ENCODE results near the gene IFIT1. TPM values are rescaled to one million over a fixed set of nuclear protein-coding genes. Genes with fewer than 3 reads are reported as not detected.
A peak's percentile ranks its signal among the peaks of the same experiment; 100 is the strongest.
"Not testable (repeated sequence)": the region's sequence is repeated elsewhere in the genome, so short reads cannot be mapped to it uniquely, and the experiment has no call there.

IFIT1 gene
- 10 to 100 TPM; 45.7 to 48.4 TPM for total RNA-seq

GRCh38 chr10:89391907-89392756 lies at the start of gene IFIT1:
IFIT1 (plus strand) TSS chr10:89392623; CDS start chr10:89392713, 90 bp downstream.
- H3K27me3 Mint-ChIP-seq = no peaks in the 10 kb centered on the region

GRCh38 chr10:89343089-89343767 lies 49.2 kb upstream of the IFIT1 start:
- no peak for ATAC-seq (ENCODE audit: low read depth)
- POLR2A ChIA-PET = interaction anchor here (0.8 to 1.5 kb wide), 2 partner anchors 12 to 71 kb away, joined by 4 to 5 read pairs; partner anchors contain the start of gene IFIT5
- H3K4me3 Mint-ChIP-seq = no peak overlapping the region
- no peaks in the 10 kb centered on the region for H3K9me3 Mint-ChIP-seq
- H3K4me1 Mint-ChIP-seq = peaks cover 5% of the 10 kb centered on the region
- H3K27me3 Mint-ChIP-seq = peaks cover 4% of the 10 kb centered on the region
- no peak overlapping the region for H3K27ac Mint-ChIP-seq
- H3K36me3 Mint-ChIP-seq = peaks cover 48% of the 10 kb centered on the region
- DNase-seq = no peak

More at GRCh38 chr10:89391907-89392756, at the start of gene IFIT1:
- DNase-seq (no peak), ATAC-seq (ENCODE audit: low read depth) (peak; percentile 88)
- H3K9me3 Mint-ChIP-seq = no peaks in the 10 kb centered on the region
- H3K4me1 Mint-ChIP-seq = peaks cover 35% of the 10 kb centered on the region
- peak within 1 kb of the TSS; percentile 86 for H3K4me3 Mint-ChIP-seq
- H3K36me3 Mint-ChIP-seq = peaks cover 19% of the 10 kb centered on the region
- POLR2A ChIA-PET = interaction anchor here (0.6 to 4.9 kb wide), 16 partner anchors 9 to 252 kb away, joined by 3 to 170 read pairs (median 4); partner anchors contain the start of genes IFIT2, IFIT3, IFIT5 and LIPA
- peak within 1 kb of the TSS; percentile 88 for H3K27ac Mint-ChIP-seq

- H3K4me1 Mint-ChIP-seq = peaks cover 3% of the 10 kb centered on the region
- H3K4me3 Mint-ChIP-seq = no peak overlapping the region
- no peak overlapping the region for H3K27ac Mint-ChIP-seq
- POLR2A ChIA-PET = interaction anchor here (0.8 to 1.5 kb wide), 2 partner anchors 13 to 70 kb away, joined by 4 to 5 read pairs; partner anchors contain the start of gene IFIT5
- peaks cover 4% of the 10 kb centered on the region for H3K27me3 Mint-ChIP-seq
- ATAC-seq (ENCODE audit: low read depth) (no peak), DNase-seq (no peak)
- no peaks in the 10 kb centered on the region for H3K9me3 Mint-ChIP-seq
- H3K36me3 Mint-ChIP-seq = peaks cover 39% of the 10 kb centered on the region
Measured at GRCh38 chr10:89344156-89344555, 48.3 kb upstream of the IFIT1 start.

GRCh38 chr10:89345367-89346000 lies 46.9 kb upstream of the IFIT1 start:
- H3K27me3 Mint-ChIP-seq = peaks cover 4% of the 10 kb centered on the region
- DNase-seq (no peak), ATAC-seq (ENCODE audit: low read depth) (no peak)
- no peak overlapping the region for H3K27ac Mint-ChIP-seq
- H3K4me1 Mint-ChIP-seq = peaks cover under 1% of the 10 kb centered on the region
- POLR2A ChIA-PET = no interaction called here
- peaks cover 26% of the 10 kb centered on the region for H3K36me3 Mint-ChIP-seq
- no peak overlapping the region for H3K4me3 Mint-ChIP-seq
- no peaks in the 10 kb centered on the region for H3K9me3 Mint-ChIP-seq

GRCh38 chr10:89346405-89347254 lies 45.8 kb upstream of the IFIT1 start:
- POLR2A ChIA-PET = no interaction called here
- H3K27me3 Mint-ChIP-seq = peaks cover 4% of the 10 kb centered on the region
- H3K4me3 Mint-ChIP-seq = no peak overlapping the region
- no peak overlapping the region for H3K27ac Mint-ChIP-seq
- H3K4me1 Mint-ChIP-seq = peaks cover 11% of the 10 kb centered on the region
- ATAC-seq (ENCODE audit: low read depth) = no peak
- DNase-seq = no peak
- peaks cover 16% of the 10 kb centered on the region for H3K36me3 Mint-ChIP-seq
- no peaks in the 10 kb centered on the region for H3K9me3 Mint-ChIP-seq

GRCh38 chr10:89347701-89348457 lies 44.5 kb upstream of the IFIT1 start:
- H3K4me1 Mint-ChIP-seq = peaks cover 18% of the 10 kb centered on the region
- DNase-seq (no peak), ATAC-seq (ENCODE audit: low read depth) (no peak)
- no peak overlapping the region for H3K27ac Mint-ChIP-seq
- peaks cover 4% of the 10 kb centered on the region for H3K27me3 Mint-ChIP-seq
- peaks cover 6% of the 10 kb centered on the region for H3K36me3 Mint-ChIP-seq
- no peaks in the 10 kb centered on the region for H3K9me3 Mint-ChIP-seq
- no peak overlapping the region for H3K4me3 Mint-ChIP-seq
- POLR2A ChIA-PET = no interaction called here

- Mint-ChIP-seq H3K36me3 (peaks cover 1% of the 10 kb centered on the region), H3K27ac (no peak overlapping the region), H3K4me1 (peaks cover 18% of the 10 kb centered on the region), H3K27me3 (peaks cover 6% of the 10 kb centered on the region), H3K4me3 (no peak overlapping the region), H3K9me3 (no peaks in the 10 kb centered on the region)
- POLR2A ChIA-PET = no interaction called here
- ATAC-seq (ENCODE audit: low read depth) (no peak), DNase-seq (no peak)
Measured at GRCh38 chr10:89348481-89348880, 43.9 kb upstream of the IFIT1 start.

- H3K4me1 Mint-ChIP-seq = peaks cover 18% of the 10 kb centered on the region
- H3K9me3 Mint-ChIP-seq = no peaks in the 10 kb centered on the region
- POLR2A ChIA-PET = no interaction called here
- H3K27me3 Mint-ChIP-seq = peaks cover 6% of the 10 kb centered on the region
- H3K36me3 Mint-ChIP-seq = no peaks in the 10 kb centered on the region
- no peak overlapping the region for H3K4me3 Mint-ChIP-seq
- no peak overlapping the region for H3K27ac Mint-ChIP-seq
- no peak for DNase-seq
- no peak for ATAC-seq (ENCODE audit: low read depth)
Measured at GRCh38 chr10:89348975-89349374, 43.4 kb upstream of the IFIT1 start.

GRCh38 chr10:89350631-89351315 lies 41.6 kb upstream of the IFIT1 start:
- not testable (repeated sequence) for DNase-seq; ATAC-seq (ENCODE audit: low read depth); H3K27me3 Mint-ChIP-seq; H3K4me3 Mint-ChIP-seq; H3K36me3 Mint-ChIP-seq; H3K27ac Mint-ChIP-seq; H3K9me3 Mint-ChIP-seq
- POLR2A ChIA-PET = interaction anchor here (1.0 kb wide), 1 partner anchor 38 kb away, joined by 4 read pairs; no protein-coding TSS in a partner anchor
- peaks cover 21% of the 10 kb centered on the region for H3K4me1 Mint-ChIP-seq

GRCh38 chr10:89351412-89351779 lies 41.0 kb upstream of the IFIT1 start:
- POLR2A ChIA-PET = interaction anchor here (1.0 kb wide), 1 partner anchor 38 kb away, joined by 4 read pairs; no protein-coding TSS in a partner anchor
- Mint-ChIP-seq H3K27ac (no peak overlapping the region), H3K36me3 (no peaks in the 10 kb centered on the region), H3K4me1 (peaks cover 21% of the 10 kb centered on the region), H3K9me3 (no peaks in the 10 kb centered on the region), H3K27me3 (peaks cover 8% of the 10 kb centered on the region), H3K4me3 (no peak overlapping the region)
- DNase-seq = no peak
- ATAC-seq (ENCODE audit: low read depth) = peak; percentile 78

GRCh38 chr10:89351780-89352597 lies 40.4 kb upstream of the IFIT1 start:
- ATAC-seq (ENCODE audit: low read depth) (no peak), DNase-seq (no peak)
- POLR2A ChIA-PET = interaction anchor here (1.0 kb wide), 1 partner anchor 37 kb away, joined by 4 read pairs; no protein-coding TSS in a partner anchor
- Mint-ChIP-seq H3K9me3 (no peaks in the 10 kb centered on the region), H3K36me3 (no peaks in the 10 kb centered on the region), H3K27ac (no peak overlapping the region), H3K4me3 (no peak overlapping the region), H3K4me1 (peaks cover 21% of the 10 kb centered on the region), H3K27me3 (peaks cover 10% of the 10 kb centered on the region)

Data from activated naive CD8-positive, alpha-beta T cell treated with anti-CD3 and anti-CD28 coated beads, Interleukin-2, amount 10 ng/mL, durations not matched to agents 7 days and 5 days (primary cell).